Bronchial epithelial cell (primary cell): ENCODE measurements around the gene DUT. TPM values are rescaled to one million over a fixed set of nuclear protein-coding genes. Genes with fewer than 3 reads are reported as not detected.

Experiments
- DNase-seq: peaks from one replicate; pipeline ENCODE4 v3.0.0-alpha.2; 2010; ENCODE audit warnings: low read depth
- FAIRE-seq: peaks from 2 replicates; lab custom pipeline; 2011; peaks lifted over from hg19 to GRCh38; lab: Jason Lieb, UNC
- H3K27me3 ChIP-seq: 2 replicates; pipeline ENCODE4 v1.5.1; 2011; ENCODE audit warnings: low read length; ENCODE audit not compliant: control insufficient read depth, insufficient read depth
- H3K36me3 ChIP-seq: 2 replicates; pipeline ENCODE4 v1.5.1; 2011; ENCODE audit warnings: low read length; ENCODE audit not compliant: control insufficient read depth, insufficient read depth
- H3K4me3 ChIP-seq: 2 replicates; pipeline ENCODE4 v1.5.1; 2011; ENCODE audit warnings: mild to moderate bottlenecking, low read depth, low read length, control low read depth
- total RNA-seq: library from RNA; depleted of rRNA; stranded (reverse); fragments of >200 nt; gene quantifications from 2 replicates; pipeline ENCODE4 v1.2.1, GENCODE V29; 2014
- TF ChIP-seq, protein P1 (sequence below): IDR thresholded peaks from 2 replicates; pipeline ENCODE4 v1.5.1; 2011; ENCODE audit warnings: mild to moderate bottlenecking, moderate library complexity, low read length, control low read depth, inconsistent platforms; ENCODE audit not compliant: insufficient read depth, severe bottlenecking

The DUT gene
- total RNA-seq, 1 donor from 2014 or later: 30.8 TPM

DNA sequence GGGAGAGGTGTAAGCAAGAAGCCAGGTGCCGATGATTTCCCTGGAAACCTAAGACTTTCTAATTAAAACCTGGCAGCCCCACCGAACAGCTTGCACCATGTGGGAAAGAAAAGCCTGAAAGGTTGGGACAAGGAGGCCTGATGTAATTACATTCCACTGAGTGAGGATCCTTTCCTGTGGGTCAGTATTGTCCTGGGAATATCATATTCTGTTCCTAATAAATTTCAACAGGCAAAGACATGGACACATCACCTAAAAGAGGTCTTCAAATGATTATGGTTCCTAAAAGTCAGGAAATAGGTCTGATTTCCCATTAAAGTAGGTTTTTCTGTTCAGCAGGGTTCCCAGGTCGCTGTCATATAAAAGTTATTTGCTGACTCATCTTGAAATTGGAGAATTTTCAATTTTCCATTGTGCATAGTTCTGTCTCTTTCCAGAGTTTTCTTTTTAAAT lies 58.5 kb downstream of the DUT start:
- DNase-seq (no peak), FAIRE-seq (no peak)

DNA sequence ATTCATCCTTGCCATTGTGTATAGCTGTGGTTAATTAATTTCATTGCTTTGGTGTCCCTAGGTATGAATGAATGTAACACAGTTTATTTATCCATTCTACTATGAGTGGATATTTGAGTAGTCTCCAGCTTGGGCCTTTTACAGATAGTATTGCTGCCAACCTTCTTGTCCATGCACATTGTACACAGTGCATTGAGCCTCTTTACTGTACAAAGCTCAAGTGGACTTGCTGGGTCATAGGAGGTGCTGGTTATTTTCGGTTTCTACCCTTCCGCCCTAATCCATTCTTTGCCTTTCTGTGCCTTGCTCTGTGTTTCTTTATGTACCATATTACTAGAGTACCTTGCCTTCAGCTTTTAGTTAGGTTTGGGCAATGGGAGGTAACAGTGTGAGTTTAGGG lies 60.7 kb downstream of the DUT start:
- TF ChIP-seq, protein P1, sequence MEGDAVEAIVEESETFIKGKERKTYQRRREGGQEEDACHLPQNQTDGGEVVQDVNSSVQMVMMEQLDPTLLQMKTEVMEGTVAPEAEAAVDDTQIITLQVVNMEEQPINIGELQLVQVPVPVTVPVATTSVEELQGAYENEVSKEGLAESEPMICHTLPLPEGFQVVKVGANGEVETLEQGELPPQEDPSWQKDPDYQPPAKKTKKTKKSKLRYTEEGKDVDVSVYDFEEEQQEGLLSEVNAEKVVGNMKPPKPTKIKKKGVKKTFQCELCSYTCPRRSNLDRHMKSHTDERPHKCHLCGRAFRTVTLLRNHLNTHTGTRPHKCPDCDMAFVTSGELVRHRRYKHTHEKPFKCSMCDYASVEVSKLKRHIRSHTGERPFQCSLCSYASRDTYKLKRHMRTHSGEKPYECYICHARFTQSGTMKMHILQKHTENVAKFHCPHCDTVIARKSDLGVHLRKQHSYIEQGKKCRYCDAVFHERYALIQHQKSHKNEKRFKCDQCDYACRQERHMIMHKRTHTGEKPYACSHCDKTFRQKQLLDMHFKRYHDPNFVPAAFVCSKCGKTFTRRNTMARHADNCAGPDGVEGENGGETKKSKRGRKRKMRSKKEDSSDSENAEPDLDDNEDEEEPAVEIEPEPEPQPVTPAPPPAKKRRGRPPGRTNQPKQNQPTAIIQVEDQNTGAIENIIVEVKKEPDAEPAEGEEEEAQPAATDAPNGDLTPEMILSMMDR: no peak
- Histone ChIP-seq H3K36me3 (no peaks in the 10 kb centered on the region), H3K4me3 (no peak overlapping the region), H3K27me3 (no peaks in the 10 kb centered on the region)
- FAIRE-seq: no peak
- DNase-seq: no peak

More for the DNA sequence above, 58.5 kb downstream of the DUT start:
- no peaks in the 10 kb centered on the region for H3K27me3 ChIP-seq
- TF ChIP-seq, protein P1: no peak
- no peaks in the 10 kb centered on the region for H3K36me3 ChIP-seq
- no peak overlapping the region for H3K4me3 ChIP-seq

DNA sequence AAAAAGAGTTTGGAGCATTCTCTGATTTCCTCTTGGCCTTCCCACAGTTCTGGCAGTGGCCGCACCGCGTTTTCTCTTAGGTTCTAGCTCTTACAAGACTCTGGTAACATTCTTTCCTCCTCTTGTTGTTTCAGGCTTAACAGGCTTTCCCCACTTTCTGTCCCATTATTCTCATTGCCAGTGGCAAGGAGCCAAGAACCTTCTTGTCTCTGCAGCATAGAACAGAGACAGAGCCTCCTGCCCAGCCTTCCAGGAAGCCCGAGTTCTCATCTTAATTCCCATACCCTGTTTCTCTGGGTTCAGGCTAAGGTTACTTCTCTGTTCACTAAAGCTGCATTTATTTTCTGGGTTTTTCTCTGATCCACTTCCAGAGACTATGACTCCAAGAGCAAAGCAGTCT lies 61.1 kb downstream of the DUT start:
- no peaks in the 10 kb centered on the region for H3K36me3 ChIP-seq
- H3K4me3 ChIP-seq: no peak overlapping the region
- DNase-seq (no peak), FAIRE-seq (no peak)
- TF ChIP-seq, protein P1: no peak
- no peaks in the 10 kb centered on the region for H3K27me3 ChIP-seq

Other genes starting within 250 kb of the DUT start
- not detected in 2 replicates for gene SLC24A5, start 210.4 kb upstream of the DUT start, total RNA-seq
- gene MYEF2, start 153.1 kb upstream of the DUT start, total RNA-seq: 1.8 and 8.8 TPM in 2 replicates
- not detected in 2 replicates for gene CTXN2, start 139.8 kb upstream of the DUT start, total RNA-seq
- gene SLC12A1, start 125.1 kb upstream of the DUT start, total RNA-seq: not detected in 2 replicates